ENCODE data around the gene PRKCA. TPM values are rescaled to one million over a fixed set of nuclear protein-coding genes. Genes with fewer than 3 reads are reported as not detected.

The PRKCA gene
- total and polyA plus RNA-seq, 2 of the 13 experiments (the other 11 are each of a cell fraction or from before 2014, with no cell fraction given) = 18.5 to 21.5 TPM

DNA sequence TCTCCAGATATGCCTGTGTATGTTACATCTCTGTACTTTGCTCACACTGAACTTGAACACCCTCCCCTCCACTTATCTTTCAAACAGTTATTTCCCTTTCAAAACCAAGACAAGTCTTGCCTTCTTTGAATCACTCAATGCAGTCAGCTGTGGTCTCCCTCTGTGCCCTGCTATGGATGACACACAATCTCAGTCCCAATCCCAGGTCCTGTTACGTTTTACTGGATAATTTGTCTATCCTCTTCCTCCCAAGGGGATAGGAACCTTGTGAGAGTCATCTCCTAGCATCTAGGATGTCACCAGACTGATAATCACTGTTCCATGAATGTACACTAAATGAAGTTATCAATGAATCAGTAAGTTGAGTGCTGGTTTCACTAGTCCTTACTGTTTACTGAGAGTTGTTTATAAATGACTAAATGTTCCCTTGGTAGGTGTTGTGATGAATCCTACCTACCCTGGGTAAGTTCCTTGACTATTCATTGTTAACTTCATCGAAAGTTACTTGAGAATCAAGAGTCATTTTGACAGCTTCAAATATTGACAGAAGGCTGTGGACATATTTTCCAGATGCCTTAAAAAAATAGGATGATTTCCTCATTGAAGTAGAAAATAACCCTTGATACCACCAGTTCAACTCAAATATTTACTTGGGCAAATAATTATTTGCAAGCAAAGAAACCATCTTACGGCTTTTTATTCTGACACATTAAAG is 244.9 kb downstream of the PRKCA start (continued):
- TF ChIP-seq, protein P1, sequence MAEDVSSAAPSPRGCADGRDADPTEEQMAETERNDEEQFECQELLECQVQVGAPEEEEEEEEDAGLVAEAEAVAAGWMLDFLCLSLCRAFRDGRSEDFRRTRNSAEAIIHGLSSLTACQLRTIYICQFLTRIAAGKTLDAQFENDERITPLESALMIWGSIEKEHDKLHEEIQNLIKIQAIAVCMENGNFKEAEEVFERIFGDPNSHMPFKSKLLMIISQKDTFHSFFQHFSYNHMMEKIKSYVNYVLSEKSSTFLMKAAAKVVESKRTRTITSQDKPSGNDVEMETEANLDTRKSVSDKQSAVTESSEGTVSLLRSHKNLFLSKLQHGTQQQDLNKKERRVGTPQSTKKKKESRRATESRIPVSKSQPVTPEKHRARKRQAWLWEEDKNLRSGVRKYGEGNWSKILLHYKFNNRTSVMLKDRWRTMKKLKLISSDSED (CRISPR knock-in tag; IDR thresholded peaks at IDR 0.05) = no peak
- TF ChIP-seq MTA3 (CRISPR knock-in tag; IDR thresholded peaks at IDR 0.05) (no peak), NBN (conservative IDR thresholded peaks at IDR 0.05) (no peak), EP300 (IDR thresholded peaks at IDR 0.05; ENCODE audit: low read depth in 2 of 2, low read length in 2 of 2) (peak in 1 of 2 experiments; percentile 34; a peak in 1 of 4 replicates), EP300 (CRISPR knock-in tag; IDR thresholded peaks at IDR 0.05; ENCODE audit: borderline replicate concordance) (no peak), ZBTB21 (CRISPR knock-in tag; IDR thresholded peaks at IDR 0.05) (no peak), SIX1 (CRISPR knock-in tag; IDR thresholded peaks at IDR 0.05; ENCODE audit: borderline replicate concordance) (no peak), ZBTB3 (CRISPR knock-in tag; IDR thresholded peaks at IDR 0.05; ENCODE audit: borderline replicate concordance, low read depth) (no peak), ZNF12 (CRISPR knock-in tag; IDR thresholded peaks at IDR 0.05) (no peak), MTF2 (CRISPR knock-in tag; IDR thresholded peaks at IDR 0.05; ENCODE audit: borderline replicate concordance) (no peak), DNMT1 (CRISPR knock-in tag; IDR thresholded peaks at IDR 0.05) (no peak), EED (CRISPR knock-in tag; IDR thresholded peaks at IDR 0.05) (no peak), EEA1 (CRISPR knock-in tag; IDR thresholded peaks at IDR 0.05; ENCODE audit: borderline replicate concordance) (no peak), SP2 (CRISPR knock-in tag; IDR thresholded peaks at IDR 0.05) (no peak), ZFP36L1 (CRISPR knock-in tag; IDR thresholded peaks at IDR 0.05) (peak; percentile 58; the same call in 1 of the 2 replicates), IRF2 (CRISPR knock-in tag; IDR thresholded peaks at IDR 0.05) (no peak), RFXANK (CRISPR knock-in tag; IDR thresholded peaks at IDR 0.05) (no peak), MZF1 (CRISPR knock-in tag; IDR thresholded peaks at IDR 0.05; ENCODE audit: borderline replicate concordance) (no peak), ZFP41 (CRISPR knock-in tag; IDR thresholded peaks at IDR 0.05; ENCODE audit: borderline replicate concordance) (no peak), TMF1 (CRISPR knock-in tag; IDR thresholded peaks at IDR 0.05; ENCODE audit: low read depth) (no peak), FOXP1 (IDR thresholded peaks at IDR 0.05) (no peak), FOXP1 (CRISPR knock-in tag; IDR thresholded peaks at IDR 0.05) (peak; percentile 6; the same call in 1 of the 2 replicates), MED13 (CRISPR knock-in tag; IDR thresholded peaks at IDR 0.05) (no peak), ZNF331 (CRISPR knock-in tag; IDR thresholded peaks at IDR 0.05) (0 out of 2 replicates have a peak, but pooled peaks have one; percentile 33), KMT2B (CRISPR knock-in tag; IDR thresholded peaks at IDR 0.05) (no peak)
- TF ChIP-seq, protein P2, sequence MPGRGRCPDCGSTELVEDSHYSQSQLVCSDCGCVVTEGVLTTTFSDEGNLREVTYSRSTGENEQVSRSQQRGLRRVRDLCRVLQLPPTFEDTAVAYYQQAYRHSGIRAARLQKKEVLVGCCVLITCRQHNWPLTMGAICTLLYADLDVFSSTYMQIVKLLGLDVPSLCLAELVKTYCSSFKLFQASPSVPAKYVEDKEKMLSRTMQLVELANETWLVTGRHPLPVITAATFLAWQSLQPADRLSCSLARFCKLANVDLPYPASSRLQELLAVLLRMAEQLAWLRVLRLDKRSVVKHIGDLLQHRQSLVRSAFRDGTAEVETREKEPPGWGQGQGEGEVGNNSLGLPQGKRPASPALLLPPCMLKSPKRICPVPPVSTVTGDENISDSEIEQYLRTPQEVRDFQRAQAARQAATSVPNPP (CRISPR knock-in tag; IDR thresholded peaks at IDR 0.05) = no peak
- TF ChIP-seq, protein P3, sequence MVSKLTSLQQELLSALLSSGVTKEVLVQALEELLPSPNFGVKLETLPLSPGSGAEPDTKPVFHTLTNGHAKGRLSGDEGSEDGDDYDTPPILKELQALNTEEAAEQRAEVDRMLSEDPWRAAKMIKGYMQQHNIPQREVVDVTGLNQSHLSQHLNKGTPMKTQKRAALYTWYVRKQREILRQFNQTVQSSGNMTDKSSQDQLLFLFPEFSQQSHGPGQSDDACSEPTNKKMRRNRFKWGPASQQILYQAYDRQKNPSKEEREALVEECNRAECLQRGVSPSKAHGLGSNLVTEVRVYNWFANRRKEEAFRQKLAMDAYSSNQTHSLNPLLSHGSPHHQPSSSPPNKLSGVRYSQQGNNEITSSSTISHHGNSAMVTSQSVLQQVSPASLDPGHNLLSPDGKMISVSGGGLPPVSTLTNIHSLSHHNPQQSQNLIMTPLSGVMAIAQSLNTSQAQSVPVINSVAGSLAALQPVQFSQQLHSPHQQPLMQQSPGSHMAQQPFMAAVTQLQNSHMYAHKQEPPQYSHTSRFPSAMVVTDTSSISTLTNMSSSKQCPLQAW (CRISPR knock-in tag; IDR thresholded peaks at IDR 0.05) = no peak
- TF ChIP-seq, protein P4, sequence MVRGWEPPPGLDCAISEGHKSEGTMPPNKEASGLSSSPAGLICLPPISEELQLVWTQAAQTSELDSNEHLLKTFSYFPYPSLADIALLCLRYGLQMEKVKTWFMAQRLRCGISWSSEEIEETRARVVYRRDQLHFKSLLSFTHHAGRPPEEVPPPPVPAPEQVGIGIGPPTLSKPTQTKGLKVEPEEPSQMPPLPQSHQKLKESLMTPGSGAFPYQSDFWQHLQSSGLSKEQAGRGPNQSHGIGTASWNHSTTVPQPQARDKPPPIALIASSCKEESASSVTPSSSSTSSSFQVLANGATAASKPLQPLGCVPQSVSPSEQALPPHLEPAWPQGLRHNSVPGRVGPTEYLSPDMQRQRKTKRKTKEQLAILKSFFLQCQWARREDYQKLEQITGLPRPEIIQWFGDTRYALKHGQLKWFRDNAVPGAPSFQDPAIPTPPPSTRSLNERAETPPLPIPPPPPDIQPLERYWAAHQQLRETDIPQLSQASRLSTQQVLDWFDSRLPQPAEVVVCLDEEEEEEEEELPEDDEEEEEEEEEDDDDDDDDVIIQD (CRISPR knock-in tag; IDR thresholded peaks at IDR 0.05; ENCODE audit: low read depth) = peak; percentile 30; the same call in 1 of the 2 replicates

All from HepG2 (cell line).